Fibroblast of mammary gland (primary cell): ENCODE data around the gene ZSWIM7.

Experiments
- DNase-seq: peaks from one replicate; pipeline ENCODE4 v3.0.0-alpha.2; 2010; ENCODE audit warnings: low read depth
- H3K4me3 ChIP-seq: 2 replicates; pipeline ENCODE4 v1.5.1; 2011; ENCODE audit warnings: low read depth, mild to moderate bottlenecking, low read length, moderate library complexity; ENCODE audit not compliant: control insufficient read depth
- CTCF ChIP-seq: conservative IDR thresholded peaks from 2 replicates; pipeline ENCODE4 v1.5.1; 2011; ENCODE audit warnings: low read depth, low read length, inconsistent platforms; ENCODE audit not compliant: control insufficient read depth, insufficient read depth

The ZSWIM7 gene

GRCh38 chr17:15970500-15970899 is 29.0 kb downstream of the ZSWIM7 start:
- H3K4me3 ChIP-seq, result no peak overlapping the region
- DNase-seq, result no peak
- no peak for TF ChIP-seq CTCF

DNA sequence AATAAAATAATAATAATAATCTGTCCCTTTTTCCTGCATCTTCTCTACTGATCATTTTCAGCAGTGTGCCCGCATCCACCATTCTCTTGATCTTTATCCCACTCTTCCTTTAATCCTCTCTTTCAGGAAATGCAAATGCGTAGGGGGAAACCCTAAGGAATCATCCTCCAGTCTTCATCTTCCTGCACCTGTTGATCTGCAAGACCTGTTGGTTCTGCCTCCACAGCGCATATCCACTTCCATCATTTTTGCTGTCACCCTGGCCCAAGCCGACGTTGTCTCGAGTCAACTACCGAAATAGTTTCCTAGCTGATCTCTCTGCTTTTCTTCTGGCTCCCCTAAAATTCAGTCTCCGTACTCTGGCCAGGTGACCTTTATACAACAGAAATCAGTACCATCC is 30.0 kb downstream of the ZSWIM7 start:
- DNase-seq, result no peak
- H3K4me3 ChIP-seq, result no peak overlapping the region
- no peak for TF ChIP-seq CTCF

GRCh38 chr17:15967706-15968399 is 31.7 kb downstream of the ZSWIM7 start:
- no peak overlapping the region for H3K4me3 ChIP-seq
- TF ChIP-seq CTCF, result no peak
- no peak for DNase-seq

- no peak for TF ChIP-seq CTCF
- H3K4me3 ChIP-seq, result no peak overlapping the region
- DNase-seq, result no peak
Observed at GRCh38 chr17:15966879-15967248, 32.6 kb downstream of the ZSWIM7 start.

GRCh38 chr17:15966183-15966878 is 33.2 kb downstream of the ZSWIM7 start:
- no peak overlapping the region for H3K4me3 ChIP-seq
- no peak for TF ChIP-seq CTCF
- no peak for DNase-seq

DNA sequence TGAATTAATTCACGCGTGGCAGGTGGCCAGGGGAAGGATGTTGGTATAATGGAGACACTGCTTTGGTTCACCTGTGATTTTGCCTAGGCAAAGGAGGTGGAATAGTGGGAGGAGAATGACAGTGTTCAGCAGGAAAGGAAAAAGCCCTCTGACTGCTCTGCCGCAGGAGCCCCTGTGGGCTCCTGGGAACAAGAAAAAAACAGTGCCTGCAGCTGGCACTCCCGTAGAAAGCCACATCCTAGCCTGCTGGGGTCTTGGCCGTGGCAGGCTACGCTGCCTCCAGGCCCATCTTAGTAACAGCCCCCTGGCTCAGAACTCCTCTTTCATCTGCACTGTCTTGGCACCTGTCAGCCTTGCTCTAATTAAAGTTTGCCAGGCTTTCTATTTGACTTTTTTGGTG is 34.0 kb downstream of the ZSWIM7 start:
- DNase-seq, result no peak
- TF ChIP-seq CTCF, result no peak
- no peak overlapping the region for H3K4me3 ChIP-seq
